Measurements from ENCODE around the gene DNAH17.

- TF ChIP-seq POLR2AphosphoS5 (IDR thresholded peaks at IDR 0.05; ENCODE audit: low read depth, low read length): no peak
- no peak for TF ChIP-seq POLR2A (IDR thresholded peaks at IDR 0.05; ENCODE audit: low read depth, low read length)
- no peak for TF ChIP-seq TAF1 (IDR thresholded peaks at IDR 0.05; ENCODE audit: borderline replicate concordance, low read depth, low read length)
These were observed 39.8 kb upstream of the DNAH17 start for GRCh38 chr17:78616946-78617345.

Data from GM12892 (cell line).